HG03520 (cell line): ENCODE measurements around the gene OLR1.
"Not testable (repeated sequence)": the region's sequence is repeated elsewhere in the genome, so short reads cannot be mapped to it uniquely, and the experiment has no call there.

ENCODE experiments used
- ATAC-seq: cut with Tn5 transposase; IDR thresholded peaks from one replicate; pipeline ENCODE4 v1.9.1; 2021; ENCODE audit warnings: mild to moderate bottlenecking, moderate library complexity; ENCODE audit not compliant: unreplicated experiment

Gene OLR1

GRCh38 chr12:10191865-10192264 is 19.9 kb upstream of the OLR1 start:
- ATAC-seq = no peak

GRCh38 chr12:10190558-10191388 is 18.8 kb upstream of the OLR1 start:
- ATAC-seq = peak; percentile 91

DNA sequence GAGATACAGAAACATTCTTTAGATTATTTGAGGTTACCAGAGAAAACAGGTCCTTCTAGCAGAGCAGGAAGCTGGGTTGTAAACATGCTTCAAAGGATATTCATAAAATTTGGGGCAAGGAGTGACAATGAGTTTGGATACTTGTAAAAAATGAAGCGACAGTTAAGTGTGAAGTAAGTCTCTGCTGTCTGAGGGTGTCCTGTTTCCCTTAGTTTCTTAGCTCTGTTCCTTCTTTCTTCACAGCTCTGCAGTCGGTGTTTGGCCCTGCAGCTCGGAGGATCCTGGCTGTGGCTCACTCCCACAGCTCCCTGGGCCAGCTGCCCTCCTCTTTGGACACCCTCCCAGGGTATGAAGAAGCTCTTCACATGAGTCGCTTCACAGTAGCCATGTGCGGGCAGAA is 17.7 kb upstream of the OLR1 start:
- ATAC-seq = no peak

DNA sequence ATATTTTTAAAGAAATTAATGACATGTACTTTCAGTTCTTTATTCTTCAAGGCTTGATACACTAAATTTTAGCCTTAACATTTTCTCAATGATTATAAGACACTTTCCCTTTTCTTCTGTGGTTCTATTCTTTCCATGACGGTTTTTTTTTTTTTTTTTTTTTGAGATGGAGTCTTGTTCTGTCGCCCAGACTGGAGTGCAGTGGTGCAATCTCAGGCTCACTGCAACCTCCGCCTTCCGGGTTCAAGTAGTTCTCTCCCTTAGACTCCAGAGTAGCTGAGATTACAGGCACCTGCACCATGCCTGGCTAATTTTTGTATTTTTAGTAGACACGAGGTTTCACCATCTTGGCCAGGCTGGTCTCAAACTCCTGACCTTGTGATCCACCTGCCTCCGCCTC is 15.0 kb upstream of the OLR1 start:
- ATAC-seq = not testable (repeated sequence)

GRCh38 chr12:10186299-10186698 is 14.4 kb upstream of the OLR1 start:
- ATAC-seq = no peak

DNA sequence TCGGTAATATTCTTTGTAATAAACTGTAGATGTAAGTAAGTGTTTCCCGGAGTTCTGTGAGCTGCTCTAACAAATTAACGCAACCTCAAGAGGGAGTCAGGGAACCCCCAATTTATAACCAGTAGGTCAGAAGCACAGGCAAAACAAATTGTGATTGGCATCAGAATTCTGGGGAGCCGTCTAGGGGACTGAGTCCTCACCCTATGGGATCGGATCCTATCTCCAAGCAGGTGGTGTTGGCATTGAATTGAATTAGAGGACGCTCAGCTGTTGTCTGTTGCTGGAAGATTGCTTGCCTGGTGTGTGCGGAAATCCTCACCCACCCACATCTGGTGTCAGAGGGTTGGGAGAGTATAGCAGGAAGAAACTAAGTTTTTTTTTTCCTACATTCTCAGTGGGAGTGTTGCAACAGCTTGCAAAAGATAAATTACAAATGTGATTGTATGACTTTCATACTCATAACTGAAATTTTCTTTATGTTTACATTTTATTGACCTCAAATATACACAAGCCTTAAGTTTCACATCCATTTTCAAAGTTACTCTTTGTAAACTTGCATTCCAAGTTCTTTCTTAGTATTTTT is 12.4 kb upstream of the OLR1 start:
- ATAC-seq = no peak

GRCh38 chr12:10182354-10183049 is 10.6 kb upstream of the OLR1 start:
- ATAC-seq = no peak

DNA sequence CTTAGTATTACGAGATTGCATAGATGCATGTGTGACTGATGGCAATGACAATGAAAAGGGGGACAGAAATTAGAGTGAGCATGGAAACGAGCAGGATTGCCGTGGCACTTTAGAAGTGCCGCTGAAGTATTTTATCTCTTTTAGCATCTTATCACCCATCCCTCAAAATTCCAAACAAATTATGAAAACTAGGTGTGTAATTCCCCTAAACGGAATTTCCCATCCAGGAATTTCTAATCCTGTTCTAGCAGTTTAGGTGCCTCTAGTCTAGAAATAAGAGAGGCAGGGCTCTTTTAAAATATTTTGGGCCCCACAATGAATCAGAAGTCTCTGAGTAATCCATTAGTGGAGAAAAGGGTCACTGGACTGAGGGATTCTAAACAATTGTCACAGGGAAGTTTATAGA is 7.8 kb upstream of the OLR1 start:
- no peak for ATAC-seq

GRCh38 chr12:10178821-10179220 is 6.9 kb upstream of the OLR1 start, which contains the start of gene TMEM52B:
TMEM52B (plus strand) TSS chr12:10179032; CDS start chr12:10179575, 543 bp downstream.
- no peak for ATAC-seq

- ATAC-seq = no peak
Measured at GRCh38 chr12:10175846-10176636, 4.1 kb upstream of the OLR1 start.

DNA sequence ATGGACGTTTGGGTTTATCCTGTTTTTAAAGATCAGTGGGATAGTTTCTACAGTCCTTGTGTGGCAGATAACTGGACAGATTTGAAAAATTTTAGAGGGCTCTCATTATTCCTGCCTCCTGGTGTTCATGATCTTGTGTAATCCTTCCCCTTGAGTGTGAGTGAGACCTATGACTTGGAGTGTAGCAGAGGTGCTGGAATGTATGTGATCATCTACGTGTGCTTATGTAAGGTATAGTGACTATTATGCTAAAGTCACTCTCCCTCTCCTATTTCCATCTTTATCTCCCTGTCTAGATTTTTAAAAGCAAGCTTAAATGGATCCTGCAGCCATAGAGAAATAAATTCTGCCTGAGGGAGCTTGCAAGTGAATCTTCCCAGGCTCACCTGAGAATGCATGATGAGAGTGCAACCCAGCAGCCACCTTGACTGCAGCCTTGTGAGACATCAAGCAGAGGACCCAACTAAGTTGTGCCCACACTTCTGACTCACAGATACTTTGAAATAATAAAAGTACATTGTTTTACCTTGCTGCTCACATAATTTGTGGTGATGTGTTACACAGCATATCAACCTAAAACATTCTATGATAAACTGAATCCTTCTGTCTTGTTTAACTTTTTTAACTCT is 3.2 kb upstream of the OLR1 start:
- ATAC-seq = no peak

DNA sequence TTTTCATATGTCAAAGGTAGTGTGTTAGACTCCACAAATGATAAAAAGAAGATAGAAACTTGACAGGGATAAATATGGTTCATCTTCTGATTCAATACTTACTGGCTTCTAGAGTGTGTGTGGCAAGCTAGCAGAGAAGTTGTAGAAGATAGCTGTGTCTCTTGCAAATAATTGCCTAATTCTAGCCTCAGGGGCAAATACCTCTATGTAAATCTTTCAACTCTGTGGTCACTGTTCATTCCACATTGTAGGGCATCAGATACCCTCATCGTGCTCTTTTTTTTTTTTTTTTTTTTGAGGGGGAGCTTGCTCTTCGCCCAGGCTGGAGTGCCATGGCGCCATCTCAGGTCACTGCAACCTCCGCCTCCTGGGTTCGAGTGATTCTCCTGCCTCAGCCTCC is 1.7 kb downstream of the OLR1 start:
- no peak for ATAC-seq

GRCh38 chr12:10169104-10169503 is 2.8 kb downstream of the OLR1 start:
- no peak for ATAC-seq

GRCh38 chr12:10167599-10167998 is 4.3 kb downstream of the OLR1 start:
- ATAC-seq = no peak

DNA sequence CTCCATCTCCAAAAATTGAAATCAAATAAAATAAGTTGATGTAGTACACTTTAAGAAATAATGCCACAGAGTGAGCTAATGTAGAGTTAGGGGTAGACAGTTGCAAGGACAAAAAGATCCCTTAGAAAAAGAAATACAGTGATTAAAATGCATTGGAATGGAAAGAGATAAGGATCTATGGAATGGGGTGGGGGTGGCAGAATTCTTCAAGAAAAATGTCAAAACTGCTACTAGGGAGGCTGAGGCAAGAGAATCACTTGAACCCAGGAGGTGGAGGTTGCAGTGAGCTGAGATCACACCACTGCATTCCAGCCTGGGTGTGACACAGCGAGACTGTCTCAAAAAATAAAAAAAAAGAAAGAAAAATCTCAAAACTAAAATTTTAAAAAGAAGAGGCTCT is 6.5 kb downstream of the OLR1 start:
- ATAC-seq = no peak

- no peak for ATAC-seq
Measured at GRCh38 chr12:10163084-10163483, 8.8 kb downstream of the OLR1 start.

DNA sequence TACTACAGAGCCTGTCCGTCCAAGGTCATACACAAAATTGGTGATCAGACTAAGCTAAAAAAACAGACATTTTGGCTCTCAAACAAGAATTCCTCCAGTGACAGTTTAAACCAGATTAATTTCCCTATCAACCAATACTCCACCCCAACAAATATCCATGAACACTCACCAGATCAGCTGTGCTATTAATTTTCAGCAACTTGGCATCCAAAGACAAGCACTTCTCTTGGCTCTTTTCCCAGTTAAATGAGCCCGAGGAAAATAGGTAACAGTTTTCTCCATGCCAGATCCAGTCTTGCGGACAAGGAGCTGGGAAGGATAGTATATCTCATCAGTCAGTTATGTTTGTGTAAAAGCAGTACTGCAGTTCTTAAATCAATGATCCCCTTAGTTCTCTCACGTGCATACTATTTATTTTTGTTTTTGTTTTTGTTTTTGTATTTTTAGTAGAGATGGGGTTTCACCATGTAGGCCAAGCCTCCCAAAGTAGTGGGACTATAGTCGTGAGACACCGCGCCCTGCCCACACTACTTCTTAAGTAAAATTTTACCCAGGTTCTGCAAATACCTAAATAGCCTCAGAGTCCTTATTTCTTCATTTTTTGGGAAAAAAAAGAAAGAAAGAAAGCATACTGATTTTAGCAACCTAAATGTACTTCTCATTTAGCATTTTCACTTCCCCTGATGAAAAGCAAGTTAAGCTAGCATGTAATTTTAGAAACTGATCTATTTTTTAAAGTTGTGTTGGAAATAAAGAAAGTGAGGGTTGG is 11.1 kb downstream of the OLR1 start:
- ATAC-seq = no peak

- ATAC-seq = no peak
Measured at GRCh38 chr12:10159280-10159679, 12.7 kb downstream of the OLR1 start.

DNA sequence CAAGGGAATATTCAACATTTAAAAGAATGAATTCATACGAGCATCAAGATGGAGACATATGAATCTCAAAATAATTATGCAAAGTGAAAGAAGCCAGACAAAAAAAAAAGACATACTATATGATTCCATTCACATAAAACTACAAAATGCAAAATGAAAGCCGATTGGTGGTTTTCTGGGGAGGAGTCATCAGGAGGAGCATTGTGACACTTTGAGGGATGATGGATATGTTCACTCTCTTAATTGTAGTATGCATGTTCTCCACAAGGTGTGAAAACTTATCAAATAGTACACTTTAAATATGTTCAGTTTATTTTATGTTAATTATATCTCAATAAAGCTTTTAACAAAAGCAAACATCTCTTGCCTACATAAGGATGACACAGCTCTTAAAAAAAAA is 13.5 kb downstream of the OLR1 start:
- no peak for ATAC-seq

- no peak for ATAC-seq
Measured at GRCh38 chr12:10155966-10156365, 16.0 kb downstream of the OLR1 start.
